Erythroblast (primary cell): Measurements from ENCODE around the gene PDZRN3.

Experiments used
- DNase-seq, 2 experiments: peaks; one replicate each; lab custom pipeline; 2025; lab: John Stamatoyannopoulos, UW
- GATA1 ChIP-seq: IDR thresholded peaks from 2 replicates; pipeline ENCODE4 v1.6.1; 2011; ENCODE audit warnings: low read depth, mild to moderate bottlenecking, control low read depth, low read length, moderate library complexity
- POLR2A ChIP-seq: IDR thresholded peaks from 2 replicates; pipeline ENCODE4 v1.6.1; 2011; ENCODE audit warnings: mild to moderate bottlenecking, low read length

Gene PDZRN3

GRCh38 chr3:73398084-73398483, 226.7 kb downstream of the PDZRN3 start:
- TF ChIP-seq GATA1 (no peak), POLR2A (no peak)

GRCh38 chr3:73394240-73394639, 230.5 kb downstream of the PDZRN3 start:
- no peak for DNase-seq
- TF ChIP-seq POLR2A (no peak), GATA1 (no peak)

More at GRCh38 chr3:73398084-73398483, 226.7 kb downstream of the PDZRN3 start:
- no peak for DNase-seq

GRCh38 chr3:73393005-73393404, 231.7 kb downstream of the PDZRN3 start:
- DNase-seq = no peak
- no peak for TF ChIP-seq POLR2A
- no peak for TF ChIP-seq GATA1

- no peak for DNase-seq
- TF ChIP-seq GATA1 (no peak), POLR2A (no peak)
These were observed 232.8 kb downstream of the PDZRN3 start for GRCh38 chr3:73391984-73392383.

GRCh38 chr3:73389928-73390327, 234.8 kb downstream of the PDZRN3 start:
- DNase-seq = no peak
- no peak for TF ChIP-seq POLR2A
- no peak for TF ChIP-seq GATA1

GRCh38 chr3:73389117-73389813, 235.5 kb downstream of the PDZRN3 start:
- DNase-seq = no peak
- no peak for TF ChIP-seq POLR2A
- TF ChIP-seq GATA1 = no peak

- no peak for DNase-seq
- TF ChIP-seq GATA1 (no peak), POLR2A (no peak)
These were observed 239.2 kb downstream of the PDZRN3 start for GRCh38 chr3:73385568-73385967.

- no peak for TF ChIP-seq POLR2A
- TF ChIP-seq GATA1 = no peak
- no peak for DNase-seq
These were observed 240.4 kb downstream of the PDZRN3 start for GRCh38 chr3:73384091-73384906.

GRCh38 chr3:73383470-73384049, 241.2 kb downstream of the PDZRN3 start:
- DNase-seq = no peak

GRCh38 chr3:73381551-73381950, 243.2 kb downstream of the PDZRN3 start:
- TF ChIP-seq GATA1 (no peak), POLR2A (no peak)
- DNase-seq = no peak

More at GRCh38 chr3:73383470-73384049, 241.2 kb downstream of the PDZRN3 start:
- TF ChIP-seq GATA1 (no peak), POLR2A (no peak)

- no peak for TF ChIP-seq GATA1
- no peak for TF ChIP-seq POLR2A
- DNase-seq = no peak
These were observed 243.8 kb downstream of the PDZRN3 start for GRCh38 chr3:73380735-73381532.

GRCh38 chr3:73379465-73379864, 245.3 kb downstream of the PDZRN3 start:
- DNase-seq = no peak
- TF ChIP-seq POLR2A (no peak), GATA1 (no peak)

- TF ChIP-seq POLR2A (no peak), GATA1 (no peak)
- no peak for DNase-seq
These were observed 246.5 kb downstream of the PDZRN3 start for GRCh38 chr3:73378207-73378606.

GRCh38 chr3:73365756-73366397, 258.9 kb downstream of the PDZRN3 start:
- TF ChIP-seq GATA1 = no peak
- no peak for DNase-seq
